HCT116 (cell line): Measurements from ENCODE around the gene CDC42EP3. TPM values are rescaled to one million over a fixed set of nuclear protein-coding genes. Genes with fewer than 3 reads are reported as not detected.

Experiments
- ATAC-seq: fragments of 200-7000 bp; cut with Tn5 transposase; 2 replicates; pipeline ENCODE4 v1.9.1; 2020; ENCODE audit warnings: mild to moderate bottlenecking, moderate library complexity
- BruUV-seq: library from RNA; stranded (reverse); fragments of 400-500 nt; replicated peaks from 2 replicates; lab custom pipeline; 2021; lab: Mats Ljungman, UMichigan
- CTCF ChIA-PET: fragments of 300-600 bp; sonication (Branson Sonifier 250); formaldehyde crosslinking; loops from one replicate; lab custom pipeline; 2021; ENCODE audit warnings: antibody characterized with exemption; lab: Charles Lee
- POLR2A ChIA-PET: fragments of 300-600, 350-600 bp; sonication (Branson Sonifier 250); formaldehyde crosslinking; loops from one replicate; lab custom pipeline; 2021; ENCODE audit warnings: antibody characterized with exemption; lab: Charles Lee
- RAD21 ChIA-PET, 2 experiments: fragments of 300-600 bp; sonication (Branson Sonifier 250); formaldehyde crosslinking; loops; one replicate each; lab custom pipeline; 2023; ENCODE audit warnings: low total read pairs in 2 of 2; ENCODE audit not compliant: uncharacterized antibody in 2 of 2, unreplicated experiment in 2 of 2, low non-redundant PET in 1 of 2; lab: Charles Lee
- DNase-seq: peaks from one replicate; pipeline ENCODE4 v3.0.0-alpha.2; 2010; ENCODE audit warnings: low read depth, low spot score
- H2AFZ ChIP-seq: fragments of 200-600 bp; shearing (Covaris generic), sonication (generic); 2 replicates; pipeline ENCODE4 v1.6.1; 2017; ENCODE audit warnings: low read depth, mixed run types, mixed read lengths, antibody characterized with exemption, low read length; ENCODE audit not compliant: poor library complexity, severe bottlenecking
- H3K27ac ChIP-seq: 2 replicates; pipeline ENCODE4 v1.5.1; 2012; ENCODE audit warnings: low read depth, low read length
- H3K27me3 ChIP-seq: fragments of 200-600 bp; sonication (generic); 2 replicates; pipeline ENCODE4 v1.6.1; 2016; ENCODE audit warnings: mixed run types, low read length, mixed read lengths; ENCODE audit not compliant: insufficient read depth
- H3K36me3 ChIP-seq, 2 experiments: fragments of 200-500 bp in 1 of 2; fragments of 200-600 bp in 1 of 2; sonication (Bioruptor generic) in 1 of 2; sonication (generic) in 1 of 2; 2 replicates each; pipeline versions ENCODE4 v1.5.1 to v1.6.1; 2014 to 2016; ENCODE audit warnings: low read length in 2 of 2, inconsistent platforms in 1 of 2, mixed read lengths in 1 of 2, mixed run types in 1 of 2; ENCODE audit not compliant: insufficient read depth in 2 of 2, control insufficient read depth in 1 of 2
- H3K4me1 ChIP-seq, 2 experiments: fragments of 200-600 bp in 1 of 2; sonication (generic) in 1 of 2; 2 replicates each; pipeline versions ENCODE4 v1.5.1 to v1.6.1; 2012 to 2017; ENCODE audit warnings: low read length in 2 of 2, inconsistent platforms in 1 of 2, mild to moderate bottlenecking in 1 of 2, mixed read lengths in 1 of 2, mixed run types in 1 of 2, moderate library complexity in 1 of 2; ENCODE audit not compliant: insufficient read depth in 2 of 2, control insufficient read depth in 1 of 2
- H3K4me2 ChIP-seq: fragments of 200-600 bp; sonication (generic); 2 replicates; pipeline ENCODE4 v1.6.1; 2017; ENCODE audit warnings: mixed run types, low read length, mixed read lengths
- H3K4me3 ChIP-seq, 2 experiments: fragments of 200-600 bp in 1 of 2; sonication (generic) in 1 of 2; replicated peaks in 1 of 2; 2 replicates each; pipeline ENCODE4 v1.5.1; 2011 to 2016; ENCODE audit warnings: low read length in 2 of 2, control low read depth in 1 of 2, low read depth in 1 of 2, mild to moderate bottlenecking in 1 of 2, mixed read lengths in 1 of 2, mixed run types in 1 of 2
- H3K79me2 ChIP-seq: fragments of 200-600 bp; sonication (generic); 2 replicates; pipeline ENCODE4 v1.6.1; 2017; ENCODE audit warnings: mild to moderate bottlenecking, mixed run types, low read length, moderate library complexity, mixed read lengths; ENCODE audit not compliant: insufficient read depth
- H3K9ac ChIP-seq: fragments of 200-600 bp; sonication (generic); 2 replicates; pipeline ENCODE4 v1.6.1; 2016; ENCODE audit warnings: low read length, mixed read lengths
- H3K9me2 ChIP-seq: fragments of 200-600 bp; sonication (generic), shearing (Covaris generic); 2 replicates; pipeline ENCODE4 v1.6.1; 2017; ENCODE audit warnings: mixed run types, mild to moderate bottlenecking, moderate library complexity; ENCODE audit not compliant: insufficient read depth
- H3K9me3 ChIP-seq, 2 experiments: fragments of 200-500 bp in 1 of 2; fragments of 200-600 bp in 1 of 2; sonication (Bioruptor generic) in 1 of 2; sonication (generic) in 1 of 2; 2 replicates each; pipeline ENCODE4 v1.6.1; 2014 to 2017; ENCODE audit warnings: low read length in 2 of 2, mixed read lengths in 2 of 2, inconsistent platforms in 1 of 2, low read depth in 1 of 2, mild to moderate bottlenecking in 1 of 2, mixed run types in 1 of 2, moderate library complexity in 1 of 2; ENCODE audit not compliant: control insufficient read depth in 1 of 2, insufficient read depth in 1 of 2
- H4K20me1 ChIP-seq: fragments of 200-600 bp; sonication (generic), shearing (Covaris generic); 2 replicates; pipeline ENCODE4 v1.6.1; 2017; ENCODE audit warnings: mixed run types, mild to moderate bottlenecking, moderate library complexity; ENCODE audit not compliant: insufficient read depth
- ELF1 ChIP-seq: IDR thresholded peaks from 2 replicates; pipeline ENCODE4 v1.6.1; 2012; ENCODE audit warnings: low read depth, borderline replicate concordance
- FOSL1 ChIP-seq: IDR thresholded peaks from 2 replicates; pipeline ENCODE4 v1.6.1; 2012; ENCODE audit warnings: low read depth
- MAX ChIP-seq: IDR thresholded peaks from 2 replicates; pipeline ENCODE4 v1.6.1; 2012
- POLR2AphosphoS5 ChIP-seq: IDR thresholded peaks from 2 replicates; pipeline ENCODE4 v1.6.1; 2011; ENCODE audit warnings: mild to moderate bottlenecking, low read depth, low read length, moderate library complexity
- RAD21 ChIP-seq: IDR thresholded peaks from 2 replicates; pipeline ENCODE4 v1.6.1; 2012; ENCODE audit warnings: low read depth, mild to moderate bottlenecking
- SP1 ChIP-seq: IDR thresholded peaks from 2 replicates; pipeline ENCODE4 v1.6.1; 2012; ENCODE audit warnings: low read depth
- SRF ChIP-seq: IDR thresholded peaks from 2 replicates; pipeline ENCODE4 v1.6.1; 2012; ENCODE audit warnings: low read depth
- intact Hi-C: fragments of 100-400 bp; cut with micrococcal nuclease; formaldehyde crosslinking; loops from 2 replicates; pipeline ENCODE4 v1.10.0; 2022
- total RNA-seq: library from RNA; stranded (reverse); gene quantifications from one replicate; pipeline ENCODE4 v1.2.1, GENCODE V29; 2021; ENCODE audit not compliant: unreplicated experiment
- TF ChIP-seq, protein P1 (sequence below): IDR thresholded peaks from 2 replicates; pipeline ENCODE4 v1.6.1; 2012; ENCODE audit warnings: low read depth

CDC42EP3 gene
- total RNA-seq, 1 experiment from 2014 or later, result 38.2 TPM

DNA sequence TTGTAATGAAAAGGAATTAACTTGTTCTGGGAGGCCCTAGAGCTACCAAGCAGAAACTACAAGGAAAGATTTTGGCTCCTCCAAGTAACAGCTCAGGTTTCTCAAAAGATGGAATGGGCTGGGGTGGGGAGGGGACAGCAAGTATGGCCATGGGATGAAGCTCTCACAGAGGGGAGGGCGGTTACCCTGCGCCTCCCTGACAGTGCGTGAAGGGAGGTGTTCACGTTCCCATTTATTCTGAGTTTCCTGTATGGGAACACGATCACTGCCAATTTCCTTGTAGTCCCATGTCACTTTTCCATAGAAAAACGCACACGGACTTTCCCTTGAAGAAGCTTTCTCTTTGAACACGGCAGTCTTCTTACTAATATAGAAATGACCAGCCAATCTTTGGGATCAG, 17.0 kb downstream of the CDC42EP3 start:
- H3K4me1 ChIP-seq, result peaks cover 21 to 60% of the 10 kb centered on the region in 2 experiments
- TF ChIP-seq ELF1 (no peak), SP1 (no peak), FOSL1 (no peak), MAX (no peak), POLR2AphosphoS5 (no peak), RAD21 (no peak), SRF (no peak)
- TF ChIP-seq, protein P1, sequence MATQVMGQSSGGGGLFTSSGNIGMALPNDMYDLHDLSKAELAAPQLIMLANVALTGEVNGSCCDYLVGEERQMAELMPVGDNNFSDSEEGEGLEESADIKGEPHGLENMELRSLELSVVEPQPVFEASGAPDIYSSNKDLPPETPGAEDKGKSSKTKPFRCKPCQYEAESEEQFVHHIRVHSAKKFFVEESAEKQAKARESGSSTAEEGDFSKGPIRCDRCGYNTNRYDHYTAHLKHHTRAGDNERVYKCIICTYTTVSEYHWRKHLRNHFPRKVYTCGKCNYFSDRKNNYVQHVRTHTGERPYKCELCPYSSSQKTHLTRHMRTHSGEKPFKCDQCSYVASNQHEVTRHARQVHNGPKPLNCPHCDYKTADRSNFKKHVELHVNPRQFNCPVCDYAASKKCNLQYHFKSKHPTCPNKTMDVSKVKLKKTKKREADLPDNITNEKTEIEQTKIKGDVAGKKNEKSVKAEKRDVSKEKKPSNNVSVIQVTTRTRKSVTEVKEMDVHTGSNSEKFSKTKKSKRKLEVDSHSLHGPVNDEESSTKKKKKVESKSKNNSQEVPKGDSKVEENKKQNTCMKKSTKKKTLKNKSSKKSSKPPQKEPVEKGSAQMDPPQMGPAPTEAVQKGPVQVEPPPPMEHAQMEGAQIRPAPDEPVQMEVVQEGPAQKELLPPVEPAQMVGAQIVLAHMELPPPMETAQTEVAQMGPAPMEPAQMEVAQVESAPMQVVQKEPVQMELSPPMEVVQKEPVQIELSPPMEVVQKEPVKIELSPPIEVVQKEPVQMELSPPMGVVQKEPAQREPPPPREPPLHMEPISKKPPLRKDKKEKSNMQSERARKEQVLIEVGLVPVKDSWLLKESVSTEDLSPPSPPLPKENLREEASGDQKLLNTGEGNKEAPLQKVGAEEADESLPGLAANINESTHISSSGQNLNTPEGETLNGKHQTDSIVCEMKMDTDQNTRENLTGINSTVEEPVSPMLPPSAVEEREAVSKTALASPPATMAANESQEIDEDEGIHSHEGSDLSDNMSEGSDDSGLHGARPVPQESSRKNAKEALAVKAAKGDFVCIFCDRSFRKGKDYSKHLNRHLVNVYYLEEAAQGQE, result no peak
- intact Hi-C loops, result loop anchor here (5.0 kb wide), 1 partner anchor 117 kb away; no protein-coding TSS in a partner anchor

More for the DNA sequence above, 17.0 kb downstream of the CDC42EP3 start:
- H3K9me2 ChIP-seq, result no peaks in the 10 kb centered on the region
- H3K79me2 ChIP-seq, result peaks cover 98% of the 10 kb centered on the region
- H3K4me3 ChIP-seq, result no peak overlapping the region
- ChIA-PET CTCF (interaction anchor here (1.3 kb wide), 1 partner anchor 223 kb away, joined by 8 read pairs; no protein-coding TSS in a partner anchor), POLR2A (no interaction called here), RAD21 (interaction anchor here in 1 of 2 experiments (0.6 kb wide), 1 partner anchor 498 kb away, joined by 3 read pairs; no protein-coding TSS in a partner anchor)
- no TSS peak for BruUV-seq
- no peaks in the 10 kb centered on the region for H3K9me3 ChIP-seq
- H3K36me3 ChIP-seq, result no peaks in the 10 kb centered on the region; a peak in 1 of 4 replicates
- no peak for ATAC-seq
- 0 out of 2 replicates have a peak overlapping the region, but pooled peaks have one; percentile 12 for H3K27ac ChIP-seq
- H3K4me2 ChIP-seq, result 0 out of 2 replicates have a peak overlapping the region, but pooled peaks have one; percentile 20
- H3K27me3 ChIP-seq, result no peaks in the 10 kb centered on the region
- no peak overlapping the region for H2AFZ ChIP-seq
- H3K9ac ChIP-seq, result no peak overlapping the region
- no peak for DNase-seq
- no peaks in the 10 kb centered on the region for H4K20me1 ChIP-seq
